OCI-LY7 (cell line): ENCODE results near the gene EXOSC1. TPM values are rescaled to one million over a fixed set of nuclear protein-coding genes. Genes with fewer than 3 reads are reported as not detected.
A peak's percentile ranks its signal among the peaks of the same experiment; 100 is the strongest.

Source experiments
- BruUV-seq: library from RNA; stranded (reverse); fragments of 400-500 nt; replicated peaks from 2 replicates; lab custom pipeline; 2021; lab: Mats Ljungman, UMichigan
- CTCF ChIA-PET: fragments of 300-600 bp; sonication (Branson Sonifier 250); formaldehyde crosslinking; loops from one replicate; lab custom pipeline; 2022; ENCODE audit warnings: antibody characterized with exemption; ENCODE audit not compliant: unreplicated experiment; lab: Charles Lee
- POLR2A ChIA-PET: fragments of 300-600 bp; sonication (Branson Sonifier 250); formaldehyde crosslinking; loops from one replicate; lab custom pipeline; 2022; ENCODE audit warnings: antibody characterized with exemption; lab: Charles Lee
- DNase-seq: peaks from one replicate; pipeline ENCODE4 v3.0.0-alpha.2; 2015; ENCODE audit warnings: low spot score
- H2AFZ ChIP-seq: fragments of 200-600 bp; sonication (generic), shearing (Covaris generic); 2 replicates; pipeline ENCODE4 v1.6.1; 2014; ENCODE audit warnings: mild to moderate bottlenecking, antibody characterized with exemption, low read length, moderate library complexity
- H3K27ac ChIP-seq: fragments of 200-600 bp; sonication (generic); 2 replicates; pipeline ENCODE4 v1.5.1; 2014; ENCODE audit warnings: mixed run types, low read depth, mild to moderate bottlenecking, moderate library complexity, low read length, inconsistent platforms; ENCODE audit not compliant: poor library complexity, severe bottlenecking
- H3K36me3 ChIP-seq: fragments of 200-600 bp; sonication (generic); 2 replicates; pipeline ENCODE4 v1.6.1; 2014; ENCODE audit warnings: mild to moderate bottlenecking, antibody characterized with exemption, low read length, moderate library complexity, mixed read lengths; ENCODE audit not compliant: insufficient read depth
- H3K4me1 ChIP-seq: fragments of 200-600 bp; sonication (generic); 2 replicates; pipeline ENCODE4 v1.5.1; 2014; ENCODE audit warnings: mild to moderate bottlenecking, low read length; ENCODE audit not compliant: insufficient read depth, poor library complexity, severe bottlenecking
- H3K4me2 ChIP-seq: fragments of 200-600 bp; sonication (generic); 2 replicates; pipeline ENCODE4 v1.6.1; 2014; ENCODE audit warnings: mild to moderate bottlenecking, low read length
- H3K4me3 ChIP-seq: fragments of 200-600 bp; sonication (generic); 2 replicates; pipeline ENCODE4 v1.5.1; 2014; ENCODE audit warnings: mild to moderate bottlenecking, low read depth, low read length; ENCODE audit not compliant: poor library complexity, severe bottlenecking
- H3K79me2 ChIP-seq: fragments of 200-600 bp; sonication (generic); 2 replicates; pipeline ENCODE4 v1.6.1; 2016; ENCODE audit warnings: low read depth, mild to moderate bottlenecking, low read length, moderate library complexity, mixed read lengths; ENCODE audit not compliant: insufficient read depth
- H3K9me2 ChIP-seq: fragments of 200-600 bp; sonication (generic); 2 replicates; pipeline ENCODE4 v1.6.1; 2016; ENCODE audit warnings: mild to moderate bottlenecking, low read length, mixed read lengths; ENCODE audit not compliant: insufficient read depth
- H3K9me3 ChIP-seq: fragments of 200-600 bp; sonication (generic); 2 replicates; pipeline ENCODE4 v1.6.1; 2014; ENCODE audit warnings: mild to moderate bottlenecking, mixed run types, low read length, mixed read lengths
- H4K20me1 ChIP-seq: fragments of 200-600 bp; sonication (generic); 2 replicates; pipeline ENCODE4 v1.6.1; 2014; ENCODE audit warnings: mild to moderate bottlenecking, antibody characterized with exemption, low read length, moderate library complexity, mixed read lengths; ENCODE audit not compliant: insufficient read depth
- CTCF ChIP-seq: fragments of 200-600 bp; sonication (generic); conservative IDR thresholded peaks from 2 replicates; pipeline ENCODE4 v1.5.1; 2014; ENCODE audit warnings: mild to moderate bottlenecking, antibody characterized with exemption, low read length, moderate library complexity, mixed read lengths
- EZH2phosphoT487 ChIP-seq: fragments of 200-600 bp; sonication (generic); IDR thresholded peaks from 2 replicates; pipeline ENCODE4 v1.6.1; 2018; ENCODE audit warnings: low read depth, borderline replicate concordance, mild to moderate bottlenecking, mixed run types, antibody characterized with exemption, low read length, moderate library complexity, mixed read lengths
- intact Hi-C: fragments of 100-400 bp; cut with micrococcal nuclease; formaldehyde crosslinking; loops from one replicate; pipeline ENCODE4 v1.10.0; 2022; ENCODE audit not compliant: unreplicated experiment
- total RNA-seq, 2 experiments: library from RNA; depleted of rRNA in 1 of 2; stranded (reverse); fragments of >200 nt in 1 of 2; shearing (Covaris generic) in 1 of 2; gene quantifications; 2 replicates each; pipeline ENCODE4 v1.2.3, GENCODE V29; 2014 to 2022

Gene EXOSC1
- total RNA-seq, 2 experiments from 2014 or later = 56.2 to 59.6 TPM

- ChIA-PET CTCF (interaction anchor here (0.6 to 1.1 kb wide), 2 partner anchors 85 to 1707 kb away, joined by 3 read pairs; partner anchors contain the start of gene TCTN3), POLR2A (interaction anchor here (0.7 to 1.6 kb wide), 10 partner anchors 10 to 176 kb away, joined by 3 to 9 read pairs (median 3); no protein-coding TSS in a partner anchor)
- Histone ChIP-seq H2AFZ (peak within 1 kb of the TSS; percentile 92), H3K4me1 (peaks cover 5% of the 10 kb centered on the region), H3K9me2 (no peaks in the 10 kb centered on the region), H3K9me3 (no peaks in the 10 kb centered on the region), H3K79me2 (peaks cover 24% of the 10 kb centered on the region; the same call in 1 of the 2 replicates), H3K36me3 (peaks cover 27% of the 10 kb centered on the region), H3K4me3 (peak within 1 kb of the TSS; percentile 84), H3K4me2 (peak within 1 kb of the TSS; percentile 88), H4K20me1 (no peaks in the 10 kb centered on the region), H3K27ac (peak within 1 kb of the TSS; percentile 50)
- intact Hi-C loops = loop anchor here (5.0 kb wide), 2 partner anchors 69 to 124 kb away; partner anchors contain the start of gene FRAT2
- TSS peak; percentile 92 for BruUV-seq
- TF ChIP-seq EZH2phosphoT487 (no peak), CTCF (peak; percentile 60)
- DNase-seq = peak; percentile 98
These were observed 44.9 kb downstream of the EXOSC1 start, which contains the start of gene RRP12 for GRCh38 chr10:97400665-97401454. Gene RRP12 (minus strand): TSS chr10:97401340. CDS start chr10:97401231, 109 bp downstream.

- POLR2A ChIA-PET = interaction anchor here (0.5 to 1.6 kb wide), 6 partner anchors 28 to 198 kb away, joined by 3 read pairs; no protein-coding TSS in a partner anchor
- Histone ChIP-seq H3K27ac (peak overlapping the region; percentile 50), H2AFZ (peak overlapping the region; percentile 92; the same call in 1 of the 2 replicates), H3K79me2 (peaks cover 24% of the 10 kb centered on the region; the same call in 1 of the 2 replicates), H4K20me1 (no peaks in the 10 kb centered on the region), H3K9me3 (no peaks in the 10 kb centered on the region), H3K4me2 (peak overlapping the region; percentile 88), H3K9me2 (no peaks in the 10 kb centered on the region), H3K36me3 (peaks cover 34% of the 10 kb centered on the region), H3K4me1 (peaks cover 5% of the 10 kb centered on the region), H3K4me3 (peak overlapping the region; percentile 84)
- TF ChIP-seq EZH2phosphoT487 (no peak), CTCF (no peak)
- intact Hi-C loops = loop anchor here (5.0 kb wide), 2 partner anchors 68 to 123 kb away; partner anchors contain the start of gene FRAT2
- CTCF ChIA-PET = interaction anchor here (0.6 to 1.1 kb wide), 2 partner anchors 86 to 1706 kb away, joined by 3 read pairs; partner anchors contain the start of gene TCTN3
- BruUV-seq = no TSS peak
- DNase-seq = peak; percentile 71
These were observed 45.8 kb downstream of the EXOSC1 start for GRCh38 chr10:97399843-97400545.
